ENCODE results near the gene SLC66A3.
"Not testable (repeated sequence)": the region's sequence is repeated elsewhere in the genome, so short reads cannot be mapped to it uniquely, and the experiment has no call there.

SLC66A3 gene

GRCh38 chr2:11160731-11161455 is 5.6 kb downstream of the SLC66A3 start:
- H3K4me3 ChIP-seq (ENCODE audit: low read depth, low read length), result no peak overlapping the region
- no peak for DNase-seq (ENCODE audit: low read depth)
- TF ChIP-seq CTCF (IDR thresholded peaks at IDR 0.05; ENCODE audit: control insufficient read depth, extremely low read depth, insufficient read depth), result no peak

GRCh38 chr2:11161747-11162146 is 6.5 kb downstream of the SLC66A3 start:
- no peak overlapping the region for H3K4me3 ChIP-seq (ENCODE audit: low read depth, low read length)
- no peak for DNase-seq (ENCODE audit: low read depth)
- TF ChIP-seq CTCF (IDR thresholded peaks at IDR 0.05; ENCODE audit: control insufficient read depth, extremely low read depth, insufficient read depth), result no peak

GRCh38 chr2:11163439-11164317 is 8.4 kb downstream of the SLC66A3 start:
- TF ChIP-seq CTCF (IDR thresholded peaks at IDR 0.05; ENCODE audit: control insufficient read depth, extremely low read depth, insufficient read depth), result no peak

GRCh38 chr2:11165046-11165445 is 9.8 kb downstream of the SLC66A3 start:
- DNase-seq (ENCODE audit: low read depth); H3K4me3 ChIP-seq (ENCODE audit: low read depth, low read length): not testable (repeated sequence)

More at GRCh38 chr2:11163439-11164317, 8.4 kb downstream of the SLC66A3 start:
- no peak for DNase-seq (ENCODE audit: low read depth)
- no peak overlapping the region for H3K4me3 ChIP-seq (ENCODE audit: low read depth, low read length)

- no peak for DNase-seq (ENCODE audit: low read depth)
- no peak for TF ChIP-seq CTCF (IDR thresholded peaks at IDR 0.05; ENCODE audit: control insufficient read depth, extremely low read depth, insufficient read depth)
- no peak overlapping the region for H3K4me3 ChIP-seq (ENCODE audit: low read depth, low read length)
These were observed 11.2 kb downstream of the SLC66A3 start for GRCh38 chr2:11166476-11166875.

GRCh38 chr2:11168488-11168887 is 13.2 kb downstream of the SLC66A3 start:
- no peak overlapping the region for H3K4me3 ChIP-seq (ENCODE audit: low read depth, low read length)
- DNase-seq (ENCODE audit: low read depth), result no peak
- TF ChIP-seq CTCF (IDR thresholded peaks at IDR 0.05; ENCODE audit: control insufficient read depth, extremely low read depth, insufficient read depth), result no peak

- TF ChIP-seq CTCF (IDR thresholded peaks at IDR 0.05; ENCODE audit: control insufficient read depth, extremely low read depth, insufficient read depth), result no peak
- DNase-seq (ENCODE audit: low read depth), result no peak
- no peak overlapping the region for H3K4me3 ChIP-seq (ENCODE audit: low read depth, low read length)
These were observed 14.1 kb downstream of the SLC66A3 start for GRCh38 chr2:11169333-11169732.

Data from LNCaP clone FGC (cell line).